Hematopoietic multipotent progenitor cell treated with erythropoietin and hydrocortisone succinate and interleukin-3 and kit ligand, for 4 days (in vitro differentiated cells): Measurements from ENCODE around the gene CACNB3.
"Not testable (repeated sequence)": the region's sequence is repeated elsewhere in the genome, so short reads cannot be mapped to it uniquely, and the experiment has no call there.

Experiments used
- DNase-seq: peaks from one replicate; pipeline ENCODE4 v3.0.0-alpha.2; 2015

CACNB3 gene

GRCh38 chr12:48857278-48857994, 39.1 kb downstream of the CACNB3 start:
- DNase-seq = no peak

GRCh38 chr12:48858043-48858442, 39.7 kb downstream of the CACNB3 start:
- no peak for DNase-seq

DNA sequence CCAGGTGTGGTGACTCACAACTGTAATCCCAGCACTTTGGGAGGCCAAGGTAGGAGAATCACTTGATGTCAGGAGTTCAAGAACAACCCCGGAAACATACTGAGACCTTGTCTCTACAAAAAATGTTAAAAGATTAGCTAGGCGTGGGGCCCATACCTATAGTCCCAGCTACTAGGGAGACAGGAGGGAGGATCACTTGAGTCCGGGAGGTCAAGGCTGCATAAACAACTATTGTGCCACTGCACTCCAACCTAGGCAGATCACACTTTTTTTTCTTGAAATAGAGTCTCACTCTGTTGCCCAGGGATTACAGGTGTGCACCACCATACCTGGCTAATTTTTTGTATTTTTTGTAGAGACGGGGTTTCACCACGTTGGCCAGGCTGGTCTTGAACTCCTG, 41.3 kb downstream of the CACNB3 start:
- no peak for DNase-seq

- DNase-seq = not testable (repeated sequence)
These were observed 41.9 kb downstream of the CACNB3 start for GRCh38 chr12:48860236-48860635.

DNA sequence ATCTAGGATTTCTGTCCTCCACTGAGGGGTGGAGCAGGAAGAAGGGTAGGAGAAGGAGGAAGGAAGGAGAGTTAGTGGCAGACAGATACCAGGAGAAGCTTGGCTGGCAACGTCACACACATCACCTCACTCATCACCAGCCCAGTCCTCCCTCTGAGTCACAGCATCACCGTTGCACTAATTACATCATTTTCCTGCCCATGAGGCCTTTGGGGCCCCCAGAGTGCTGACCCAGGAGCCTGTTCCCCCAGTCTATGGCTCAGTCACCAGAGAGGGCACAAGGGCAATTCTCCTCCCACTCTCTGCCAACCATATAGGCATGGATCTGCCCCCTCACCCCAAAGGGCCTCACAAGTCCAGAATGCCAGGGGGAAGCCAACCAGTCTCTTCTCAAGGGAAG, 42.8 kb downstream of the CACNB3 start:
- no peak for DNase-seq

DNA sequence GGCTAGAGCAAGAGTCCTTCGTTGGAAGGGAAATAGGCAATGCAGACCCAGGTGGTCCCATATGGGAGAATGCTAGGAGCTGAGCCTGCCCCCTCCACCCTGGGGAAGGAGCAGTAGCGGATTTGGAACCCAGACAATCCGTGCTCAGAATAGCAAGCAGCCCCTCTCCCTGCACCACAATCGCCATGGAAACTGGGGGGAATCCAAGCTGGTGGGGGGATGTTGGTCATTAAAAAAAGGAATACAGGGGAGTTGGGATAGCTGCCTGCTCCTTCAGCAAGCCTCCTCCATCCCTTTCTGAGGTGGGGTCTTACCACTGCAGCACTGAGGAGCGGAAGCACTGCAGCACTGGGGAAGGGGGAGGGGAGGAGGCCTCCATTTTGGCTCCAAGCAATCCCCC, 44.5 kb downstream of the CACNB3 start:
- no peak for DNase-seq

GRCh38 chr12:48863291-48863690, 45.0 kb downstream of the CACNB3 start:
- DNase-seq = no peak

GRCh38 chr12:48865281-48866051, 47.2 kb downstream of the CACNB3 start, which contains the start of gene RND1:
Gene RND1 (minus strand): TSS chr12:48865870. CDS start chr12:48865767, 103 bp downstream.
- DNase-seq = peak; percentile 96

- DNase-seq = no peak
These were observed 47.9 kb downstream of the CACNB3 start for GRCh38 chr12:48866052-48866711.

GRCh38 chr12:48868451-48868850, 50.2 kb downstream of the CACNB3 start:
- DNase-seq = no peak

GRCh38 chr12:48869191-48869590, 50.9 kb downstream of the CACNB3 start:
- no peak for DNase-seq

- no peak for DNase-seq
These were observed 54.8 kb downstream of the CACNB3 start for GRCh38 chr12:48873096-48873495.

- DNase-seq = not testable (repeated sequence)
These were observed 55.2 kb downstream of the CACNB3 start for GRCh38 chr12:48873534-48873933.

GRCh38 chr12:48875944-48876515, 57.7 kb downstream of the CACNB3 start:
- no peak for DNase-seq
